Jurkat, Clone E6-1 (cell line): Measurements from ENCODE around the gene OR4N5. TPM values are rescaled to one million over a fixed set of nuclear protein-coding genes. Genes with fewer than 3 reads are reported as not detected.
"Not testable (repeated sequence)": the region's sequence is repeated elsewhere in the genome, so short reads cannot be mapped to it uniquely, and the experiment has no call there.

Experiments used
- DNase-seq: peaks from one replicate; pipeline ENCODE4 v3.0.0-alpha.2; 2011; ENCODE audit warnings: low read depth, low spot score
- H3K4me3 ChIP-seq: 2 replicates; pipeline ENCODE4 v1.5.1; 2011; ENCODE audit warnings: mild to moderate bottlenecking, low read length, control low read depth, moderate library complexity
- polyA plus RNA-seq: library from polyadenylated mRNA; unstranded; fragments of >200 nt; gene quantifications from one replicate; pipeline ENCODE4 v1.2.1, GENCODE V29; 2012; ENCODE audit warnings: missing spikeins; ENCODE audit not compliant: insufficient read length, insufficient read depth

OR4N5 gene, protein sequence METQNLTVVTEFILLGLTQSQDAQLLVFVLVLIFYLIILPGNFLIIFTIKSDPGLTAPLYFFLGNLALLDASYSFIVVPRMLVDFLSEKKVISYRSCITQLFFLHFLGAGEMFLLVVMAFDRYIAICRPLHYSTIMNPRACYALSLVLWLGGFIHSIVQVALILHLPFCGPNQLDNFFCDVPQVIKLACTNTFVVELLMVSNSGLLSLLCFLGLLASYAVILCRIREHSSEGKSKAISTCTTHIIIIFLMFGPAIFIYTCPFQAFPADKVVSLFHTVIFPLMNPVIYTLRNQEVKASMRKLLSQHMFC
- polyA plus RNA-seq, result not detected

DNA sequence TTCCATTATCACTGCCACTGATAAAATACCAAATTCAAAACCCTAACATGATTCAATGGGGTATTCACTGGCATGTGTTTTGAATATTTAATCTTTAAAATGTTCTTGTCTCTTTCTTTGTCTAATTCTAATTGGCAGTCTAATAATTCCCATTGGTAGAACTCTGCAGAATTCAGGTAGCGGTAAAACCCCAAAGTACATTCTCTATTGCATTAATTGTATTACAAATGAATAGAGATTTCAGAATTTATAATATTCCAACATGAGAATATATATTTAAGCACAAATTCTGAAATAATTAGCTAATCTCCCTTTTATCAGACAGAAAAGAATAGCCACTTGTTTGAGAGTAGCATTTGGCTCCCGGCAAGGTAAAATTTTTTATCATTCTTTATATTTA, at the start of gene OR4N5:
OR4N5 (plus strand) TSS at position 301 of the 400 bp plus-strand sequence. CDS start 4,916 bp downstream, outside the sequence.
- DNase-seq, result no peak
- H3K4me3 ChIP-seq, result no peak within 1 kb of the TSS

DNA sequence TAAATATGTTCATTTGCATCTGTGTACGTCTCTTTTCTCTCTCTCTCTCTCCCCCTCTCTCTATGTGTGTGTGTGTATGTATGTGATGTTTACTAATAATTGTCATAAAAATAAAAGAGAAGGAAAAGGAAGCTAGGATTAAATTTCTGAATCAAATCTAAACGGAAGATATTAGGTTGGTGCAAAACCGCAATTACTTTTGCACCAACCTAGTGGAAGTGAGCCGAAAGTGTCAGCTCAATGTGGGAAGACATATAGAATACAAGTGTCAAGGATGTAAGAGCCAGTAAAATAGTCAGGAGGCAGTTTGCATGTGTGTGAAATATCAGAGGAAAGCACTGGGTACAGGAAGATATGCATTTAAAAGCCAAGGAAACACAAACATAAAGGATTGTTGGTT, 46.6 kb upstream of the OR4N5 start:
- DNase-seq, result no peak
- H3K4me3 ChIP-seq, result no peak overlapping the region

DNA sequence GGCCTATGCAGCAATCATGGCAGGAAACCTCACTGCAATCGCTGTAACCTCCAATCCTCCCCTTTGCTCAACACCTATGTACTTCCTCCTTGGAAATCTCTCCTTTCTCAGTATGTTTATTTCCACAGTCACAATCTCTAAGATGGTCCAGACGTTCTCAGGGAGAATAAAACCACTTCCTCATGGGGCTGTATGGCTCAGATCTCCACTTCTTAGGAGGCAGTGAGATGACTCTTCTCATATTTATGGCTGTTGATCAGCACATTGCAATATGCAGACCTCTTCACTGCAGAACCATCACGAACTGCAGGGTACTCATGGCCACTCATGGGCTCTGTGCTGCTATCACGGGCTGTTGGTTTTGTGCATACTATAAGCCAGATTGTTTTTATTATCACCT, 45.2 kb upstream of the OR4N5 start:
- no peak overlapping the region for H3K4me3 ChIP-seq
- no peak for DNase-seq

DNA sequence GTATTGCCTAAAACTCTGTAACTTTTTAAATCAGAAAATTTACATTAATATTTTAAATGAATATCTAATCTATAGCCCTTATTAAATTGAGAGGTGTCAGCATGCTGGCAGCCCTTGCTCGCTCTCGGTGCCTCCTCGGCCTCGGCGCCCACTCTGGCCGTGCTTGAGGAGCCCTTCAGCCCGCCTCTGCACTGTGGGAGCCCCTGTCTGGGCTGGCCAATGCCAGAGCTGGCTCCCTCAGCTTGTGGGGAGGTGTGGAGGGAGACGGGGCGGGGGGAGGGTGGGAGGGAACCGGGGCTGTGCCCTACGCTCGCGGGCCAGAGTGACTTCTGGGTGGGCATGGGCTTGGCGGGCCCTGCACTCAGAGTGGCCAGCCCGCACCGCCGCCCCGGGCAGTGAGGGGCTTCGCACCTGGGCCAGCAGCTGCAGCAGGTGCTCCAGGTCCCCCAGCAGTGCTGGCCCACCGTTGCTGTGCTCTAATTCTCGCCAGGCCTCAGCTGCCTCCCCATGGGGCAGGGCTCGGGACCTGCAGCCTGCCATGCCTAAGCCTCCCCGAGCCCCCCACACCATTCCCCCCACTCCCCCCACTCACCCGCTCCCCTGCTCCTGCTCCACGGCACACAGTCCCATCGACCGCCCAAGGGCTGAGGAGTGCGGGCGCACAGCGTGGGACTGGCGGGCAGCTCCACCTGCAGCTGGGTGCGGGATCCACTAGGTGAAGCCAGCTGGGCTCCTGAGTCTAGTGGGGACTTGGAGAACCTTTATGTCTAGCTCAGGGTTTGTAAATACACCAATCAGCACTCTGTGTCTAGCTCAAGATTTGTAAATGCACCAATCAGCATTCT, 39.5 kb upstream of the OR4N5 start:
- DNase-seq, H3K4me3 ChIP-seq: not testable (repeated sequence)

DNA sequence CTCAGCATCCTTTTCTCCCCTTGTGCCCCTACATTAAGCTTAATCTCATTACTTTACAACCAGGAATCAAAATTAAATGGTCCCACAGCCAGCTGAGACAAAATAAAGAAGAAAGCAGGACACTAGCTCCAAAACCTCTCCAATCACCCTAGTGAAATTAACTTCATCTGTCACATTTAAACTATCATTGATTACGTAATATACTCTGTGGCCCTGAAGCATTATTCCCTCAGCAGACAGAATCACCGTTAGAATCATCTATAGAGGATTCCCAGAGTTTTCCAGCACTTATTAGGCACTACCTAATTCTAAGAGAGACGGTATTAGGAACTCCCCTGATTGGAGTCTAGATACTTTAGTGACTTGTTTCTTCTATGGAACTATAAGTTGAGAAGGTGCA, 28.2 kb upstream of the OR4N5 start, which contains the start of gene OR4K17:
OR4K17 (plus strand) TSS at position 302 of the 400 bp plus-strand sequence. CDS start 6,761 bp downstream, outside the sequence.
- no peak within 1 kb of the TSS for H3K4me3 ChIP-seq
- no peak for DNase-seq

DNA sequence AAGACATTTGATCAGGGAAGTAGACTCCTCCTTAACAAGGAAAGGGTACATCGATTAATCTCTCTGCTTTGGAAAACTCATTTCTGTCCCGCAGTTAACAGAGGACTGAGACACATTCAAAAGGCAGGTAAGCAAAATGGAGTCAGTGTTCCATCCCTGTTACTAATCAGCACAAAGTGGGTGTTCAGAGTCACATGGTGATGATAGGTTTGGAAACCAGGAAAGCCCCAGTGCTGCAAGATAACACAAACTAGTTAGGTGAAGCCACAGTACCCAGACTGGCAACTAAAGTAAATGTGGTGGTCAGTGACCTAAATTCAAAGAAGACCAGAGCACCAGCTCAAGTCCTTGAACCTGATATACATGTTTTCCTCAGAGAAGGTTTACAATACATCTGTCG, 26.3 kb upstream of the OR4N5 start:
- H3K4me3 ChIP-seq, result no peak overlapping the region
- no peak for DNase-seq

DNA sequence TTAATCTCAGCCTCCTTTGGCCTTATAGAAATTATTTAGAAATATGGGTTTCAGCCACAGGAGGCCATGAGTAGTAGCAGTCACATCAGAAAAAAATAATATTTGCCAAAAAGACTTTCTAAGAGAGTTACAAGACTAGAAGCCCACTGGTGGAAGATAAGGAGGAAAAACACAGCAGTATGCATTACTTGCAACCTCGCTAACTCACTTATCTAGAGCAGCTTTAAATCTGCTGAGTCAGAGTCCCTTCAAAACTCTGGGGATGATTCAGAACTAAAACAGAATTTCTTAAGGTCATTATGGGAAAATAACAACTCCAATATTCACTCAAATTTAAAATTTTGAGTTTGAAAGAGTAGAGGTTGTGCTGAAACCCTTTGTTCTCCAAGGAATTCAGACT, 21.9 kb upstream of the OR4N5 start:
- no peak overlapping the region for H3K4me3 ChIP-seq
- no peak for DNase-seq

DNA sequence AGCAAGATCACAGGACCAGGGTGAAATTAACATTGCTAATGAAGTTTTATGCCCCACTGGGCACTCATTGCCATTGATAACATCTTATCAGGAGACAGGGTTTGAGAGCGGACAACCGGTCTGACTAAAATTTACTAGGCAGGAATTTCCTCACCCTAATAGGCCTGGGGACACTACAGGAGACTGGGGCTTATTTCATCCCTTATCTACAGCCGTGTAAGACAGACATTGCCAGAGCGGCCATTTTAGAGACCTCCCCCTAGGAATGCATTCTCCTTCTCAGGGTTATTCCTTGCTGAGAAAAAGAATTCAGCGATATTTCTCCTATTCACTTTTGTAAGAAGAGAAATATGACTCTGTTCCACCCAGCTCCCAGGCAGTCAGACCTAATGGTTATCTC, 19.8 kb upstream of the OR4N5 start:
- DNase-seq, result no peak
- no peak overlapping the region for H3K4me3 ChIP-seq

DNA sequence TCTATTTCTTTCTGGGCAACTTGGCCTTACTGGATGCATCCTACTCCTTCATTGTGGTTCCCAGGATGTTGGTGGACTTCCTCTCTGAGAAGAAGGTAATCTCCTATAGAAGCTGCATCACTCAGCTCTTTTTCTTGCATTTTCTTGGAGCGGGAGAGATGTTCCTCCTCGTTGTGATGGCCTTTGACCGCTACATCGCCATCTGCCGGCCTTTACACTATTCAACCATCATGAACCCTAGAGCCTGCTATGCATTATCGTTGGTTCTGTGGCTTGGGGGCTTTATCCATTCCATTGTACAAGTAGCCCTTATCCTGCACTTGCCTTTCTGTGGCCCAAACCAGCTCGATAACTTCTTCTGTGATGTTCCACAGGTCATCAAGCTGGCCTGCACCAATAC, 5.3 kb downstream of the OR4N5 start:
- no peak overlapping the region for H3K4me3 ChIP-seq
- no peak for DNase-seq

DNA sequence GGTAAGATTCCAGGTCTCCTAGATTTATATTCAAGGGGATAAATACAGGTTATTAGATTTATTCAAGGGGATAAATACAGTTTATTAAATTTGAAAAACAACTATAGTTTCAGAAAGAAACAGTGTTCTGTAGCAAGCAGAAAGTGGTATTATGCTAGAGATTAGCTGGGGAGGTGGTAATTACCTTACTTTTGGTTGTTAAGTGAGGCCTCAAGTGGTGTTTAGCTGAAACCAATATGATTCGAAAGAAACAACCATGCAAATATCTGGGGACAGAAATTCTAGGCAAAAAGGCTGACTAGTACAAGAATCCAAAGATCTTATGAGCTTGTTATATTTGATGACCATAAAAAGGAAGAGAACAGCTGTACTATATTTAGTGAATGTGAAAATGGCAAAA, 6.2 kb downstream of the OR4N5 start:
- no peak overlapping the region for H3K4me3 ChIP-seq
- DNase-seq, result no peak

DNA sequence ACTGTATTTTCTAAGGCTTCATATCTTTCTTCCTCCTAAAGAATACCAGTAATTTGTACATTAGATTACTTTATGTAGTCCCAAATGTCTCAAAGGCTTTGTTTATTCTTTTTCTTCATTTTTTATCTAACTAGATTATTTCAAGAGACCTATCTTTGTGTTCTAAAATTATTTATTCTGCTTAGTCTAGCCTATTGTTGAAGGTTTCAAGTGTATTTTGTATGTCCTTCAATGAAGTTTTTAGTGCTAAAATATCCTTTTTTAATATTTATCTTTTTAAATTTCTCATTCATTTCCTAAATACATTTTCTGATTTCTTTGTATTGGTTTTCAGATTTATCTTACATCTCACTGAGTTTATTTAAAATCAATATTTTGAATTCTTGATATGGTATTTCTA, 25.8 kb downstream of the OR4N5 start:
- no peak overlapping the region for H3K4me3 ChIP-seq

DNA sequence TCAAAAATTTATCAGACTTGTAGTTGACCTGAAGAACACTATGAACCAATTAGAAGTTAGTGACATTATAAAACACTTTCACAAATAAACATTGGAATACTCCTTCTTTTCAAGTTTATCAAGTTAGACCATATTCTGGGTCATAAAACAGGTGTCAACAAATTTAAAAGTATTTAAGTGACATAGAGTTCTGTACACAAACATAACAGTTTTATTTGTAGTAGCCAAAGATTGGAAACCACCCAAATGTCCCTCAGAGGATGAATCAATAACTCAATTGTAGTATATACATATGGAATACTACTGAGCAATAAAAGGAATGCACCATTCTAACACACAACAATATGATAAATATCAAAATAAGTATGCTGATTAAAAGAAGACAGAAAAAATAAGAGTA, 28.5 kb downstream of the OR4N5 start:
- no peak for DNase-seq
- H3K4me3 ChIP-seq, result no peak overlapping the region

More for the DNA sequence above, 25.8 kb downstream of the OR4N5 start:
- DNase-seq, result no peak

DNA sequence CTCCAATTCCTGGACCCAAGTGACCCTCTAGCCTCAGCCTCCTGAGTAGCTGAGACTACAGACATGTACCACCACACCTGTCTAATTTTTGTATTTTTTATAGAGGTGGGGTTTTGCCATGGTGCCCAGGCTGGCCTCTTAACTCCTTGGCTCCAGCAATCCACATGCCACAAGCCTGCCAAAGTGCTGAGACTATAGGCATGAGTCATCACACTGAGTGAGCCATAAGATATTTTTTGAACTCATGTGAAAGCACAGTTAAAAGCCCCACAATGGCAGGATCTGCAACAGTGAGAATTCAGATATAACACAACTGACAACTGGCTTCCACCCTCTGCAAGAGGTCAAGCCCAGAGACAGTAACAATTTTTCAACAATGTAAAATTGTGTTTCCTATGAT, 31.2 kb downstream of the OR4N5 start:
- not testable (repeated sequence) for DNase-seq, H3K4me3 ChIP-seq

DNA sequence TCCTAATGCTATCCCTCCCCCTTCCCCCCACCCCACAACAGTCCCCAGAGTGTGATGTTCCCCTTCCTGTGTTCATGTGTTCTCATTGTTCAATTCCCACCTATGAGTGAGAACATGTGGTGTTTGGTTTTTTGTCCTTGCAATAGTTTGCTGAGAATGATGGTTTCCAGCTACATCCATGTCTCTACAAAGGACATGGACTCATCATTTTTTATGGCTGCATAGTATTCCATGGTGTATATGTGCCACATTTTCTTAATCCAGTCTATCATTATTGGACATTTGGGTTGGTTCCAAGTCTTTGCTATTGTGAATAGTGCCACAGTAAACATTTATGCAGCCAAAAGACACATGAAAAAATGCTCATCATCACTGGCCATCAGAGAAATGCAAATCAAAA, 35.6 kb downstream of the OR4N5 start:
- not testable (repeated sequence) for H3K4me3 ChIP-seq, DNase-seq

DNA sequence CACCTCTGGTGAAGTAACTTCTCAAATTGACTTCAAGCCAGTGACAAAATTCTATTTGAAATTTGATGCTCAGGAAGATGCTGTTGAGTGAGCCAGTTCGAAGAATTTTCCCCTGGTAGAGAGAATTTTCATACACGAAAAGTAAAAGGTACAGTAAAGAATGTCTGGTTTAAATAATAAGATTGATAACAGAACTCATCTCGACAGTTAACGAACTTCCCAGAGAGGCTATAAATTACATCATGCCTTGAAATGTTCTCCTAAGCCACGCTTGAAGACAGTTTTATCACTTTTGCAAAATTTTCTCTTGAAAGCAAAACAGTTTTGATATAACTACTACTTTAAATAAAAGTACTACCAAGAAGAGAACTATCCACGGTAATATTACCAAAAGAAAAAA, 37.7 kb downstream of the OR4N5 start:
- no peak for DNase-seq
- H3K4me3 ChIP-seq, result no peak overlapping the region

DNA sequence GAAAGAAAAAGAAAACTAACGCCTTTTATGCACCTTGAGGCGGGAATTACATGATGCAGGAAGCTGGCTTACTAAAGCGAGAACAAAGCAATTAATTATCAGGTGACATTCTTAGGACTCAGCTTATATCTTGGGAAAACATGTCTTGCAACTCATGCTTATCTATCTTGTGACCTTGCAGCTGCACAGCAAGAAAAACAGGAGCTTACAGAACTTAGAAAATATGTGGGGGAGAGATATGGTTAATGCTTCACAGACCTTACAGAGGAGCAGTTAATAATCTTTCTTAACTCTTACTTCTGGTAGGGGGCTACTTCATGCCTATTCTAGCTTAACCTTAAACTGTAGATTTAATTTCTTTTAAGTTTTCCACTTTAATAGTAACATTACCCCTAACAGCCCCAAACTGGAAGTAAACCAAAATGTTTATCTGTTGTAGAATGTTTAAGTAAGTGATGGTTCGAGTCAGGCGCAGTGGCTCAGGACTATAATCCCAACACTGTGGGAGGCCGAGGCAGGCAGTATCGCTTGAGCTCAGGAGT, 38.9 kb downstream of the OR4N5 start:
- no peak for DNase-seq
- no peak overlapping the region for H3K4me3 ChIP-seq

DNA sequence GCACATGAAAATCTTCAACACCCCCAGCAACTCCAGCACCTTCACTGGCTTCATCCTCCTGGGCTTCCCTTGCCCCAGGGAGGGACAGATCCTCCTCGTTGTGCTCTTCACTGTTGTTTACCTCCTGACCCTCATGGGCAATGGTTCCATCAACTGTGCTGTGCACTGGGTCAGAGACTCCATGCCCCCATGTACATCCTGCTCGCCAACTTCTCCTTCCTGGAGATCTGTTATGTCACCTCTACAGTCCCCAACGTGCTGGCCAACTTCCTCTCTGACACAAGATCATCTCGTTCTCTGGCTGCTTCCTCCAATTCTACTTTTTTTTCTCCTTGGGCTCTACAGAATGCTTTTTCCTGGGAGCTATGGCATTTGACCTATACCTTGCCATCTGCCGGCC, 40.6 kb downstream of the OR4N5 start:
- no peak overlapping the region for H3K4me3 ChIP-seq
- DNase-seq, result no peak

DNA sequence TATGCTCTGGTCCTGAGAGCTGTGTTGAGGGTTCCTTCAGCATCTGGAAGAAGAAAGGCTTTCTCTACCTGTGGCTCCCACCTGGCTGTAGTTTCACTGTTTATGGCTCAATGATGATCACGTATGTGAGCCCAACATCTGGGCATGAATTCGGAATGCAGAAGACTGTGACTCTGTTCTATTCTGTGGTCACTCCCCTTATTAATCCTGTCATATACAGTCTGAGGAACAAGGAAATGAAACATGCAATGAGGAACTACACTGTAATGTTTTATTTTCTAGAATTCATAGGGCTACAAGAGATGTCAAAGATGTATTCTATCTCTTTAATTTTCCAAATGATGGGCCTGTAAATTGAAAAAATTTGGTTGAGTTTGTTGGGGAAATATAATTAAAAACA, 41.3 kb downstream of the OR4N5 start:
- H3K4me3 ChIP-seq, result no peak overlapping the region
- no peak for DNase-seq

DNA sequence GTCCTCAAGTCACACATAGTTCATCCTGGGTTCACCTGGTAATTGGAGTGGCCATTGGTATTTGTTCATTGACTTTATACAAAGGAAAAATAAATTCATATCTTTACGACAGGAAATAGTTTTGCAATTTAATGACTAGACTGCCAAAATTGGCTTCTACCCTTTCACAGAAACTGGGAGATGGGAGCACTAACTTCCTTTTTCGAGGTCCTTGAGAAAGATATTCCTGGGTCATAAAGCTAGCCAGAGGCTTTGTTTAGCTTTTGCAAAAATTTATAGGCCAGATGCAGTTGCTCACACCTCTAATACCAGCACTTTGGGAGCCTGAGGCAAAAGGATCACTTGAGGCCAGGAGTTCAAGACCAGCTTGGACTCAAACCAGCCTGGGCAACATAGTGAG, 41.9 kb downstream of the OR4N5 start:
- H3K4me3 ChIP-seq, result no peak overlapping the region
- no peak for DNase-seq

DNA sequence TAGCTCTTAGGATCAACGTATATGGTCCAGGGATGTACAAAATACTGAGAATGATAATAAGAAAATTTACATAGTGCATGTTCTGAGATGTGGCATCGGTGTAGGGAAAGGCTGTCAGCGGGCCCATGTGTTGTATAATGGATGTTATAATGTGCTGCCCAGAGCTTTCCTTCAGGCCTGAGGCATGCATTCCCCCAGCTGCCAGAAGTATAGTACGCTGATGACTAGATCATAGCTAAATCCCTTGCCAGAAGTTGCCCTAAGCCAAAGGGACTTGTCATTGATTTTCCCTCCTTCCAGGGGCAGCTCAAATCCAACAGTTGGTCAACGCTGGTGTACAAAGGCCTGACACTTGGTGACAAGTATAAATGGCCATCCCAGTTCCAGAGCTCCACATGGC, 45.6 kb downstream of the OR4N5 start:
- no peak for DNase-seq

More for the DNA sequence above, 45.6 kb downstream of the OR4N5 start:
- no peak overlapping the region for H3K4me3 ChIP-seq
